GM18498 (cell line): ENCODE measurements around the gene AFF3.

Experiments used
- ATAC-seq: cut with Tn5 transposase; IDR thresholded peaks from one replicate; pipeline ENCODE4 v1.9.1; 2021; ENCODE audit warnings: mild to moderate bottlenecking, moderate library complexity; ENCODE audit not compliant: unreplicated experiment

AFF3 gene

GRCh38 chr2:100016756-100017155 is 125.6 kb downstream of the AFF3 start:
- no peak for ATAC-seq

GRCh38 chr2:100015849-100016248 is 126.5 kb downstream of the AFF3 start:
- no peak for ATAC-seq

GRCh38 chr2:100013892-100014677 is 128.3 kb downstream of the AFF3 start:
- no peak for ATAC-seq

- ATAC-seq = no peak
These were observed 129.8 kb downstream of the AFF3 start for GRCh38 chr2:100012561-100012960.

- no peak for ATAC-seq
These were observed 131.1 kb downstream of the AFF3 start for GRCh38 chr2:100011272-100011731.

- no peak for ATAC-seq
These were observed 131.8 kb downstream of the AFF3 start for GRCh38 chr2:100010606-100011005.

GRCh38 chr2:100009743-100010142 is 132.6 kb downstream of the AFF3 start:
- ATAC-seq = no peak

GRCh38 chr2:100008956-100009355 is 133.4 kb downstream of the AFF3 start:
- no peak for ATAC-seq

GRCh38 chr2:100006516-100006915 is 135.9 kb downstream of the AFF3 start:
- no peak for ATAC-seq

GRCh38 chr2:100004959-100005387 is 137.4 kb downstream of the AFF3 start:
- no peak for ATAC-seq

GRCh38 chr2:100004348-100004884 is 138.0 kb downstream of the AFF3 start:
- ATAC-seq = no peak

- ATAC-seq = no peak
These were observed 140.3 kb downstream of the AFF3 start for GRCh38 chr2:100002059-100002458.

- ATAC-seq = no peak
These were observed 141.3 kb downstream of the AFF3 start for GRCh38 chr2:100000915-100001707.

- no peak for ATAC-seq
These were observed 143.6 kb downstream of the AFF3 start for GRCh38 chr2:99998651-99999320.

GRCh38 chr2:99989905-99990304 is 152.5 kb downstream of the AFF3 start:
- no peak for ATAC-seq

GRCh38 chr2:99988599-99988998 is 153.8 kb downstream of the AFF3 start:
- no peak for ATAC-seq

GRCh38 chr2:99987160-99987559 is 155.2 kb downstream of the AFF3 start:
- ATAC-seq = no peak

GRCh38 chr2:99984799-99985515 is 157.4 kb downstream of the AFF3 start:
- no peak for ATAC-seq

GRCh38 chr2:99982744-99983143 is 159.6 kb downstream of the AFF3 start:
- no peak for ATAC-seq

- ATAC-seq = no peak
These were observed 160.6 kb downstream of the AFF3 start for GRCh38 chr2:99981840-99982239.

GRCh38 chr2:99980176-99980575 is 162.2 kb downstream of the AFF3 start:
- ATAC-seq = no peak
